ENCODE results near the gene COX18.

DNA sequence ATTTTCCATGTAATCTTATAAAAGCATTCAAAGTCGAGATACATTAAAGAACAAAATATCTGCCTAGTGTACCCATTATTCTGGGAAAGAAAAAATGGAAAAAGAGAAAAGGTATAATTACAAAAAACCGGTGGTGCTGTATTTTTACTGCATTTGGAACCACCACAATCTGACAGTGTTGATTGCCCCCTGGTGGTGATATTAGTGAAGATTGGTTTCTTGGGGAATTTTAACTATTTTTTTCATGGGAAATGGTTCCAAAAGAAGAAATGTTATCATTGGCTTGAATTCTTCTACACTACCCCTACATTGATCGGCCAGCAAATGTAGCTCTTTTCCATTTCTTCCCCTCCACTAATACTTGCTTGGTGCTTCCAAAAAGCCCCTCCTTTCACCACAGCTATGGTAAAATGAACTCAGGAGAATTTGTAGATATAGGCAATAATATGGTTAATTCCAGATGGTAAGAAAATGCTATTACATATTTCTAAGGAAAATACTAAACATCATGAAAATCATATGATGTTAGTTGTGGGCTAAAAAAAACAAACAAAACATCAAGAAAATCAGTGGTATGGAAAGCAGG lies 50.0 kb downstream of the COX18 start:
- TF ChIP-seq CTCF (IDR thresholded peaks at IDR 0.05; ENCODE audit: low read depth, low read length) = peak; percentile 80
- TF ChIP-seq EZH2phosphoT487 (IDR thresholded peaks at IDR 0.05; ENCODE audit: low read depth) = no peak
